ENCODE results near the gene FSTL3.

FSTL3 gene

GRCh38 chr19:651991-652390 lies 24.2 kb upstream of the FSTL3 start:
- no peak overlapping the region for H3K4me3 ChIP-seq (replicated peaks; ENCODE audit: low read depth, low read length)
- no peak for DNase-seq (ENCODE audit: extremely low read depth, low read depth)
- TF ChIP-seq CTCF (IDR thresholded peaks at IDR 0.05; ENCODE audit: low read depth, low read length, missing control alignments): no peak

GRCh38 chr19:652467-653389 lies 23.5 kb upstream of the FSTL3 start:
- no peak overlapping the region for H3K4me3 ChIP-seq (replicated peaks; ENCODE audit: low read depth, low read length)
- no peak for DNase-seq (ENCODE audit: extremely low read depth, low read depth)
- no peak for TF ChIP-seq CTCF (IDR thresholded peaks at IDR 0.05; ENCODE audit: low read depth, low read length, missing control alignments)

- DNase-seq (ENCODE audit: extremely low read depth, low read depth): no peak
- no peak overlapping the region for H3K4me3 ChIP-seq (replicated peaks; ENCODE audit: low read depth, low read length)
- TF ChIP-seq CTCF (IDR thresholded peaks at IDR 0.05; ENCODE audit: low read depth, low read length, missing control alignments): no peak
Measured at GRCh38 chr19:653425-653824, 22.8 kb upstream of the FSTL3 start.

- H3K4me3 ChIP-seq (replicated peaks; ENCODE audit: low read depth, low read length): no peak overlapping the region
- DNase-seq (ENCODE audit: extremely low read depth, low read depth): no peak
- TF ChIP-seq CTCF (IDR thresholded peaks at IDR 0.05; ENCODE audit: low read depth, low read length, missing control alignments): no peak
Measured at GRCh38 chr19:655691-656090, 20.5 kb upstream of the FSTL3 start.

GRCh38 chr19:656751-657559 lies 19.2 kb upstream of the FSTL3 start:
- TF ChIP-seq CTCF (IDR thresholded peaks at IDR 0.05; ENCODE audit: low read depth, low read length, missing control alignments): no peak
- H3K4me3 ChIP-seq (replicated peaks; ENCODE audit: low read depth, low read length): no peak overlapping the region
- no peak for DNase-seq (ENCODE audit: extremely low read depth, low read depth)

- TF ChIP-seq CTCF (IDR thresholded peaks at IDR 0.05; ENCODE audit: low read depth, low read length, missing control alignments): no peak
- H3K4me3 ChIP-seq (replicated peaks; ENCODE audit: low read depth, low read length): no peak overlapping the region
- DNase-seq (ENCODE audit: extremely low read depth, low read depth): no peak
Measured at GRCh38 chr19:657611-658010, 18.6 kb upstream of the FSTL3 start.
